Ishikawa (cell line): ENCODE data around the gene PFKFB4.

Source experiments
- EGR1 ChIP-seq: IDR thresholded peaks from 2 replicates; pipeline ENCODE4 v1.6.1; 2012
- EP300 ChIP-seq: IDR thresholded peaks from 2 replicates; pipeline ENCODE4 v1.6.1; 2012; ENCODE audit warnings: borderline replicate concordance
- REST ChIP-seq: IDR thresholded peaks from 2 replicates; pipeline ENCODE4 v1.6.1; 2012; ENCODE audit warnings: low read depth, mild to moderate bottlenecking

- TF ChIP-seq EP300, result no peak
- TF ChIP-seq EGR1, result no peak
- TF ChIP-seq REST, result no peak
Measured at GRCh38 chr3:48505968-48506504, 50.6 kb downstream of the PFKFB4 start.
